Colonic mucosa (tissue), 4 donors: ENCODE results near the gene MANSC4. TPM values are rescaled to one million over a fixed set of nuclear protein-coding genes. Genes with fewer than 3 reads are reported as not detected.

ENCODE experiments used
- DNase-seq: peaks from one replicate; pipeline ENCODE4 v3.0.0-alpha.2; 2020
- H3K27ac ChIP-seq: fragments of 200-600 bp; one replicate; pipeline ENCODE4 v1.8.0; 2021
- H3K27me3 ChIP-seq: fragments of 200-600 bp; one replicate; pipeline ENCODE4 v1.8.0; 2021
- H3K36me3 ChIP-seq: fragments of 200-600 bp; one replicate; pipeline ENCODE4 v1.8.0; 2021
- H3K4me1 ChIP-seq: fragments of 200-600 bp; one replicate; pipeline ENCODE4 v1.8.0; 2021; ENCODE audit warnings: mild to moderate bottlenecking
- H3K4me3 ChIP-seq: fragments of 200-600 bp; one replicate; pipeline ENCODE4 v1.8.0; 2021
- H3K9ac ChIP-seq, 2 donors: one replicate each; pipeline ENCODE4 v1.7.0; 2013; ENCODE audit warnings: control low read depth in 2 of 2, low read depth in 2 of 2, low read length in 2 of 2
- H3K9me3 ChIP-seq: fragments of 200-600 bp; one replicate; pipeline ENCODE4 v1.8.0; 2021
- intact Hi-C: fragments of 100-400 bp; cut with DNase I; formaldehyde crosslinking; loops from one replicate; pipeline ENCODE4 v1.14.1; 2022
- total RNA-seq, 2 donors: library from RNA; stranded (reverse); fragmentation: NEBNext Ultra II Directional in 1 of 2; extraction: Animal tissue kit (Norgen Biotek cat#: 25700) in 1 of 2; gene quantifications; one replicate each; pipeline ENCODE4 v1.2.1, GENCODE V29; 2021
- TF ChIP-seq, protein P1 (sequence below): fragments of 200-600 bp; IDR thresholded peaks from one replicate; pipeline ENCODE4 v1.8.0; 2022; ENCODE audit warnings: antibody characterized with exemption, mild to moderate bottlenecking
- donor health status: healthy.
- donor health status: DM: no; HTN: no; CAD: no.
- donor health status: DM: no; HTN: no; CAD: no.

Gene MANSC4
- total RNA-seq, 2 donors from 2014 or later = not detected

GRCh38 chr12:27814851-27815591, 35.0 kb upstream of the MANSC4 start:
- Histone ChIP-seq H3K27ac (no peak overlapping the region), H3K4me1 (no peaks in the 10 kb centered on the region), H3K9ac (no peak overlapping the region), H3K27me3 (no peaks in the 10 kb centered on the region), H3K9me3 (no peaks in the 10 kb centered on the region), H3K4me3 (no peak overlapping the region), H3K36me3 (no peaks in the 10 kb centered on the region)
- intact Hi-C loops = loop anchor here (5.0 kb wide), 1 partner anchor 73 kb away; no protein-coding TSS in a partner anchor
- no peak for DNase-seq
- TF ChIP-seq, protein P1, sequence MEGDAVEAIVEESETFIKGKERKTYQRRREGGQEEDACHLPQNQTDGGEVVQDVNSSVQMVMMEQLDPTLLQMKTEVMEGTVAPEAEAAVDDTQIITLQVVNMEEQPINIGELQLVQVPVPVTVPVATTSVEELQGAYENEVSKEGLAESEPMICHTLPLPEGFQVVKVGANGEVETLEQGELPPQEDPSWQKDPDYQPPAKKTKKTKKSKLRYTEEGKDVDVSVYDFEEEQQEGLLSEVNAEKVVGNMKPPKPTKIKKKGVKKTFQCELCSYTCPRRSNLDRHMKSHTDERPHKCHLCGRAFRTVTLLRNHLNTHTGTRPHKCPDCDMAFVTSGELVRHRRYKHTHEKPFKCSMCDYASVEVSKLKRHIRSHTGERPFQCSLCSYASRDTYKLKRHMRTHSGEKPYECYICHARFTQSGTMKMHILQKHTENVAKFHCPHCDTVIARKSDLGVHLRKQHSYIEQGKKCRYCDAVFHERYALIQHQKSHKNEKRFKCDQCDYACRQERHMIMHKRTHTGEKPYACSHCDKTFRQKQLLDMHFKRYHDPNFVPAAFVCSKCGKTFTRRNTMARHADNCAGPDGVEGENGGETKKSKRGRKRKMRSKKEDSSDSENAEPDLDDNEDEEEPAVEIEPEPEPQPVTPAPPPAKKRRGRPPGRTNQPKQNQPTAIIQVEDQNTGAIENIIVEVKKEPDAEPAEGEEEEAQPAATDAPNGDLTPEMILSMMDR = no peak

- intact Hi-C loops = no loop called here
Observed at GRCh38 chr12:27814411-27814810, 34.4 kb upstream of the MANSC4 start.

DNA sequence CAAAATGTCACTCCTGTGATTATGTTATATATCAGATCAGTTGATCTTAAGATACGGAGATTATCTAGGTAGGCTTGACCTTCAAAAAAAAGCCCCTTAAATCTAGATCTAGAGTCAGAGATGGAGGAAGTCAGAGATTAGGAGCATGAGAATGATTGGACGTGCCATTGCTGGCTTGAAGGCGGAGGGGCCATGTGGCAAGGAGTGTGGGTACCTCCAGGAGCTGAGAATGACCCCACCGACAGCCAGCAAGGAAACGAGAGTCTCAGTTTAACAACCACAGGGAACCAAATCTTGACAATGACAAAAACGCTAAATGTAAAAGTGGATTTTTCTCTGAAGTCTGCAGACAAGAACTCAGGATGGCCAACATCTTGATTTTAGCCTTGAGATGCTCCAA, 32.5 kb upstream of the MANSC4 start:
- intact Hi-C loops = no loop called here
- no peak overlapping the region for H3K4me3 ChIP-seq

More at GRCh38 chr12:27814411-27814810, 34.4 kb upstream of the MANSC4 start:
- Histone ChIP-seq H3K4me1 (no peaks in the 10 kb centered on the region), H3K9me3 (no peaks in the 10 kb centered on the region), H3K4me3 (no peak overlapping the region), H3K27ac (no peak overlapping the region), H3K27me3 (no peaks in the 10 kb centered on the region), H3K36me3 (no peaks in the 10 kb centered on the region), H3K9ac (no peak overlapping the region)
- no peak for DNase-seq
- TF ChIP-seq, protein P1 = no peak

DNA sequence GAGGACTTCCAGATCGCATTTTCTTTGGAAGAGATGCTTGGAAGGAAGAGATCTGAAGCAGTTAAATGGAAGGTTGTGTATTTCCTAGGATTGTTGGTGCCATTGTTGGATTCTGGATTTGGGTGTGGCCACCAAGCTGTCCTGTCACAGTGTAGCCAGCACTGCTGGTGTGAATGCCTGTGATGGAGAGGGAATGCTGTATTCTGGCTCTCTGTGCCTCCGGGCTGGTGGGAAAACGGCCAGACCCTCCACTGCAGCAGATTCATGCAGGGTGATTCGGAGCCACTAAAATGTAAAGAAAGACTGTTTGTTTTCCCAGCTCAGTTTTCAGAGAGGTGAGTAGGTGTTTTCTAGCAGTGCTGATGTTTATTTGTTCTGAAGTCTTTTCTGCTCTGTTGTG, 30.7 kb upstream of the MANSC4 start:
- TF ChIP-seq, protein P1 = no peak
- H3K27ac ChIP-seq = no peak overlapping the region

More for the DNA sequence above, 32.5 kb upstream of the MANSC4 start:
- no peaks in the 10 kb centered on the region for H3K9me3 ChIP-seq
- DNase-seq = no peak
- H3K27me3 ChIP-seq = no peaks in the 10 kb centered on the region
- H3K4me1 ChIP-seq = no peaks in the 10 kb centered on the region
- no peaks in the 10 kb centered on the region for H3K36me3 ChIP-seq
- no peak overlapping the region for H3K27ac ChIP-seq
- TF ChIP-seq, protein P1 = no peak
- H3K9ac ChIP-seq = no peak overlapping the region

GRCh38 chr12:27808841-27809240, 28.8 kb upstream of the MANSC4 start:
- Histone ChIP-seq H3K36me3 (no peaks in the 10 kb centered on the region), H3K27ac (no peak overlapping the region), H3K9ac (no peak overlapping the region), H3K27me3 (no peaks in the 10 kb centered on the region), H3K4me1 (no peaks in the 10 kb centered on the region), H3K4me3 (no peak overlapping the region), H3K9me3 (no peaks in the 10 kb centered on the region)
- intact Hi-C loops = no loop called here
- no peak for DNase-seq
- TF ChIP-seq, protein P1 = no peak

More for the DNA sequence above, 30.7 kb upstream of the MANSC4 start:
- DNase-seq = no peak
- Histone ChIP-seq H3K4me1 (no peaks in the 10 kb centered on the region), H3K27me3 (no peaks in the 10 kb centered on the region), H3K9ac (no peak overlapping the region), H3K9me3 (no peaks in the 10 kb centered on the region), H3K36me3 (no peaks in the 10 kb centered on the region), H3K4me3 (no peak overlapping the region)
- intact Hi-C loops = no loop called here
